Nephron progenitor cell (in vitro differentiated cells): ENCODE data around the gene DAPL1.

Experiments used
- DNase-seq: peaks from one replicate; pipeline ENCODE4 v3.0.0; 2021
- H3K27ac Mint-ChIP-seq: 2 replicates; pipeline ENCODE4 v1.8.0; 2021; ENCODE audit warnings: mild to moderate bottlenecking, moderate library complexity, mixed read lengths
- H3K27me3 Mint-ChIP-seq: 2 replicates; pipeline ENCODE4 v1.8.0; 2021; ENCODE audit warnings: mild to moderate bottlenecking, low read depth, mixed read lengths; ENCODE audit not compliant: poor library complexity
- H3K36me3 Mint-ChIP-seq: 2 replicates; pipeline ENCODE4 v1.8.0; 2021; ENCODE audit warnings: low read depth, mixed read lengths
- H3K4me1 Mint-ChIP-seq: 2 replicates; pipeline ENCODE4 v1.8.0; 2021; ENCODE audit warnings: mixed read lengths
- H3K4me3 Mint-ChIP-seq: 2 replicates; pipeline ENCODE4 v1.8.0; 2021; ENCODE audit warnings: mild to moderate bottlenecking, moderate library complexity, mixed read lengths
- H3K9me3 Mint-ChIP-seq: 2 replicates; pipeline ENCODE4 v1.8.0; 2021; ENCODE audit warnings: mild to moderate bottlenecking, moderate library complexity, mixed read lengths
- TF ChIP-seq, protein P1 (sequence below): fragments of 200-600 bp; sonication (generic); IDR thresholded peaks from 2 replicates; pipeline ENCODE4 v1.5.0; 2021; ENCODE audit warnings: antibody characterized with exemption

Gene DAPL1

DNA sequence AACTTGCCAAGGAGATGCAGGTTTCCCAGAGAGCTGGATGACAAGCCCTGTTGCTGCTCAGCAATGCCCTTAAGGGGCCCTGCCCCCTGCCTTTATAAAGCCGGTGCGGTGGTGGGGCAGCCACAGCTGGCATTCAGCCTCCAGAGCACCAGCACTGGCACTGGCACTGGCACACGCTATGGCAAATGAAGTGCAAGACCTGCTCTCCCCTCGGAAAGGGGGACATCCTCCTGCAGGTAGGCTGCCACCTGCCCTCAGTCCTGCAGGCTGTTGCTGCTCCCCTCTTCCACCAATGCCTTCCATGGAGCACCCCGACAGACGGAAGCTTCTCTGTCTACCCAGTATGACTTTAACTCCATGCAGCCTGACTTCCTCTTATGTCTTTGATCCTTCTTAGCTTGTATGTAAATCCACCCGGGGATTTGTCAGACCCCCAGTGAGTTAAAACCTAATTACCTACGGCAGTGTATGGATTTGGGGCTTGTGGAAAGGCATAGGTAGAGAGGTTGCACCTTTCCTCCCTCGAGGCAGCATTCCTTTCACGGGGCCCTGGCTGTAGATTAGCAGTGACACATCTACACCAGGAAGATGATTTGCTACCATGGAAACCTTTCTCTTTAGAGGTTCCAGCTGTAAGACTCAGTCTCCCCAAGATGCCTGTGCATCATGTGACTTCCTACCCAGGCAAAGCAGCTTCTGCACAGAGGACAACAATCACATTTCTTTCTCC is at the start of gene DAPL1:
TSS of gene DAPL1 (plus strand) at position 123 of the 730 bp plus-strand sequence. CDS start at position 179, 56 bp downstream.
- peak within 1 kb of the TSS; percentile 53 for H3K27ac Mint-ChIP-seq
- no peak for DNase-seq
- TF ChIP-seq, protein P1, sequence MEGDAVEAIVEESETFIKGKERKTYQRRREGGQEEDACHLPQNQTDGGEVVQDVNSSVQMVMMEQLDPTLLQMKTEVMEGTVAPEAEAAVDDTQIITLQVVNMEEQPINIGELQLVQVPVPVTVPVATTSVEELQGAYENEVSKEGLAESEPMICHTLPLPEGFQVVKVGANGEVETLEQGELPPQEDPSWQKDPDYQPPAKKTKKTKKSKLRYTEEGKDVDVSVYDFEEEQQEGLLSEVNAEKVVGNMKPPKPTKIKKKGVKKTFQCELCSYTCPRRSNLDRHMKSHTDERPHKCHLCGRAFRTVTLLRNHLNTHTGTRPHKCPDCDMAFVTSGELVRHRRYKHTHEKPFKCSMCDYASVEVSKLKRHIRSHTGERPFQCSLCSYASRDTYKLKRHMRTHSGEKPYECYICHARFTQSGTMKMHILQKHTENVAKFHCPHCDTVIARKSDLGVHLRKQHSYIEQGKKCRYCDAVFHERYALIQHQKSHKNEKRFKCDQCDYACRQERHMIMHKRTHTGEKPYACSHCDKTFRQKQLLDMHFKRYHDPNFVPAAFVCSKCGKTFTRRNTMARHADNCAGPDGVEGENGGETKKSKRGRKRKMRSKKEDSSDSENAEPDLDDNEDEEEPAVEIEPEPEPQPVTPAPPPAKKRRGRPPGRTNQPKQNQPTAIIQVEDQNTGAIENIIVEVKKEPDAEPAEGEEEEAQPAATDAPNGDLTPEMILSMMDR: no peak
- H3K27me3 Mint-ChIP-seq: peaks cover 14% of the 10 kb centered on the region
- no peaks in the 10 kb centered on the region for H3K9me3 Mint-ChIP-seq
- peak within 1 kb of the TSS; percentile 32 for H3K4me3 Mint-ChIP-seq
- H3K36me3 Mint-ChIP-seq: no peaks in the 10 kb centered on the region
- H3K4me1 Mint-ChIP-seq: peaks cover 27% of the 10 kb centered on the region

DNA sequence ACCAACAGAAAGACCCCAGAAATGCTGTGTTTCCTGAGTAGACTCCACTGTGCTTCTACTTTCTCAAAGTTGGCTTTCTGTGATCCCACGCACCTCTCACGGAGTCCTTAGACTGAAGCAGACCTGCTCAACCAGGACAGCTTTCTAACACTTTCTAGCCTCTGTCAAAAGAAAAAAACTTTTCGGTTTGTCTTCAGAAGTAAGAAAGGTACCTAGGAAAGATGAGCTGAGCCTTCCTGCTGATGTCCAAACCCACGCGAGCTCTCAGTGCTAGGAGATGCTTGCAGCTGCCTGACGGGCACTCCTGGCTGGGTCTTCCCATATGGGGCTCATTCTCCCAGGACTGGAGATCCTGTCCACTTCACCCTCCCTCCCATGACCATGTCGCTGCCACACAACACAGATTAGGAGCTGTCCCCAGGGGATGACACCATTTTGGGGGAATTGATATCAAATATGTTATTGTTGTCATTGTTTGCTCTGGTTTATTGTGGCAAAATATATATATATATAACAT is 49.2 kb upstream of the DAPL1 start:
- no peak overlapping the region for H3K27ac Mint-ChIP-seq
- H3K9me3 Mint-ChIP-seq: no peaks in the 10 kb centered on the region
- TF ChIP-seq, protein P1: no peak
- no peak overlapping the region for H3K4me3 Mint-ChIP-seq
- H3K4me1 Mint-ChIP-seq: peaks cover 53% of the 10 kb centered on the region
- H3K27me3 Mint-ChIP-seq: peaks cover 19% of the 10 kb centered on the region
- no peaks in the 10 kb centered on the region for H3K36me3 Mint-ChIP-seq
- no peak for DNase-seq

DNA sequence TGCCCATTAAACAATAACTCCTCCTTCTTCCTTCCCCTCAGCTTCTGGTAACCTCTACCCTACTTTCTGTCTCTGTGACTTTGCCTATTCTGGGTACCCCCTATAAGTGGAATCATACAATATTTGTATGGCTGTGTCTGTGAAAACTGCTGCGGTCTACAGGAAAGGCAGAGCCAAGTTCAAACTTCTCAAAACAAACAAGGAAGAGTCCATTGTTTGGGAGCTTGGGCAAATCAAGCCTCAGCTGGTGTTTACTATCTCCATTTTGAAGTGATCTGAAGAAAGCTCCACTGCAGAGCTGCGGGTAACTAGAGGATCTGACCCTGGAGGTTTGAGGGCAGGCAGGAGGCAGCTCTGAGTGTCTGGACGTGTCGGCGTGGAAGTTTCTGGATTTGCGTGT is 48.6 kb upstream of the DAPL1 start:
- TF ChIP-seq, protein P1: no peak
- H3K9me3 Mint-ChIP-seq: no peaks in the 10 kb centered on the region
- no peaks in the 10 kb centered on the region for H3K36me3 Mint-ChIP-seq
- DNase-seq: no peak
- no peak overlapping the region for H3K27ac Mint-ChIP-seq
- no peak overlapping the region for H3K4me3 Mint-ChIP-seq
- H3K4me1 Mint-ChIP-seq: peaks cover 47% of the 10 kb centered on the region
- H3K27me3 Mint-ChIP-seq: peaks cover 19% of the 10 kb centered on the region

DNA sequence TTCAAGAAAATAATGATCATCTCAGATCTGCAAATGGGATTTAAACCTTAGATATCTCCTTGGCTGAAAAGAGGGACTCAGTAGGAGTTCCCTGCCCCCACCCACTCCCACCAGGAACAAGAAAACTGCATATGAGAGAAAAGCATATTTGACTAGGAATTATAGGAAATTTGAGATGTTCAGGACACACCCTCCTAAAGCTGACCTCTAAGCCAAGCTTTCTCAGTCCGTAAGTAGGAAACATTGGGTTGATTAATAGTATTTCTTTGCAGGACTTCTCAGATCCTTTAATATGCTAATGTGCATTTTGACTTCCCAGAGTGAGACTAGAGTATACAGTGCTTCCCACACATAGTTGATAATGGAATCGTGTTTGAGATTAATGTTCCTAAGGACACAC is 47.8 kb upstream of the DAPL1 start:
- H3K4me1 Mint-ChIP-seq: peaks cover 44% of the 10 kb centered on the region
- no peaks in the 10 kb centered on the region for H3K36me3 Mint-ChIP-seq
- H3K27me3 Mint-ChIP-seq: peaks cover 19% of the 10 kb centered on the region
- DNase-seq: no peak
- H3K9me3 Mint-ChIP-seq: no peaks in the 10 kb centered on the region
- no peak overlapping the region for H3K4me3 Mint-ChIP-seq
- TF ChIP-seq, protein P1: no peak
- H3K27ac Mint-ChIP-seq: no peak overlapping the region

GRCh38 chr2:158748926-158749590 is 46.1 kb upstream of the DAPL1 start:
- Mint-ChIP-seq H3K9me3 (no peaks in the 10 kb centered on the region), H3K36me3 (no peaks in the 10 kb centered on the region), H3K4me3 (no peak overlapping the region), H3K4me1 (peaks cover 39% of the 10 kb centered on the region), H3K27me3 (peaks cover 16% of the 10 kb centered on the region), H3K27ac (no peak overlapping the region)
- no peak for DNase-seq
- TF ChIP-seq, protein P1: no peak
